Measurements from ENCODE around the gene ZSWIM3.

Gene ZSWIM3

GRCh38 chr20:45909817-45910669, 52.6 kb downstream of the ZSWIM3 start:
- TF ChIP-seq, protein P1, sequence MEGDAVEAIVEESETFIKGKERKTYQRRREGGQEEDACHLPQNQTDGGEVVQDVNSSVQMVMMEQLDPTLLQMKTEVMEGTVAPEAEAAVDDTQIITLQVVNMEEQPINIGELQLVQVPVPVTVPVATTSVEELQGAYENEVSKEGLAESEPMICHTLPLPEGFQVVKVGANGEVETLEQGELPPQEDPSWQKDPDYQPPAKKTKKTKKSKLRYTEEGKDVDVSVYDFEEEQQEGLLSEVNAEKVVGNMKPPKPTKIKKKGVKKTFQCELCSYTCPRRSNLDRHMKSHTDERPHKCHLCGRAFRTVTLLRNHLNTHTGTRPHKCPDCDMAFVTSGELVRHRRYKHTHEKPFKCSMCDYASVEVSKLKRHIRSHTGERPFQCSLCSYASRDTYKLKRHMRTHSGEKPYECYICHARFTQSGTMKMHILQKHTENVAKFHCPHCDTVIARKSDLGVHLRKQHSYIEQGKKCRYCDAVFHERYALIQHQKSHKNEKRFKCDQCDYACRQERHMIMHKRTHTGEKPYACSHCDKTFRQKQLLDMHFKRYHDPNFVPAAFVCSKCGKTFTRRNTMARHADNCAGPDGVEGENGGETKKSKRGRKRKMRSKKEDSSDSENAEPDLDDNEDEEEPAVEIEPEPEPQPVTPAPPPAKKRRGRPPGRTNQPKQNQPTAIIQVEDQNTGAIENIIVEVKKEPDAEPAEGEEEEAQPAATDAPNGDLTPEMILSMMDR (IDR thresholded peaks at IDR 0.05; ENCODE audit: low read depth, low read length), result no peak
- no peak for DNase-seq (ENCODE audit: extremely low read depth, low read depth)

GRCh38 chr20:45910670-45911485, 53.5 kb downstream of the ZSWIM3 start:
- TF ChIP-seq, protein P1 (IDR thresholded peaks at IDR 0.05; ENCODE audit: low read depth, low read length), result no peak
- DNase-seq (ENCODE audit: extremely low read depth, low read depth), result peak; percentile 99

DNA sequence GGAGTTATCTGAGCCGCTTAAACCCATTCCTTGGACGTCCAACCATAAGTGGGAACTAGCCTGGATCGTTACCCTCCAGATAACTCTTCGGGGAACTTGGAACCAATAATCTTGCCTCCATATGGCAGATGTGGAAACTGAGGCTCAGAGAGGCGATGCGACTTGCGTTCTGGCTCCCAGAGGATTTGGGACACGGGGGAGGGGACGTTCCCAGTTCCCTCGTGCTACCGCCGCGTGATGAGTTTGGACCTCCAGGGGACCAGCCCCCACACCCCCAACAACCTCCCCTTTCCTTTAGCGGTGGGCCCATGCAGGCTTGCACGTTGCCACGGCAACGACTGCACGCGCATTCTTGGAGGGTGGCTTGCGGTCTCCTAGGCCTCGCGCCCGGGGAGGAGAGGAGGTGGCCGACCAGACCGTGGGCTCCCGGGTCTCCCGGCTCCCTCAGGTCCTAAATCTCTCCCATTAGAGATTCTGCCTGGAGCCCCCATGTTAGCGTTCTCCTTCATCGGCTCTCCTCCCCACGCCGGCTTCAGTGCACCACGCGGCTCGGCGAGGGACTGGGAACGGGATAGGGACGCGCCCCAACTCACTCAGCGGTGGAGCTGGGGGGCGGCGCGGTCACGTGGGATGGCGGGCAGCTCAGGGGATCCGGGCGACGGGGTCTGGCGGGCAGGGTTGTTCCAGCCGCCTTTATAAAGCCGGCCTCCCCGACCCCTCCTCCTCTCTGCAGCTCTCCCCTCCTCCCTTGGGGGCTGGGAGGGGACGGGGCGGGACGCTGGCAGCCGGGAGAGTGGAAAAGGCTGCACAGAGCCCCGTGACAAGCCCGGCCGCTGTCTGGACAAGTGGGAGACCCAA, 54.3 kb downstream of the ZSWIM3 start, which contains the start of gene PLTP:
TSS of gene PLTP (minus strand) at position 670 of the 858 bp plus-strand sequence. CDS start 703 bp downstream, outside the sequence.
- TF ChIP-seq, protein P1 (IDR thresholded peaks at IDR 0.05; ENCODE audit: low read depth, low read length), result no peak
- DNase-seq (ENCODE audit: extremely low read depth, low read depth), result no peak

GRCh38 chr20:45912344-45912682, 54.9 kb downstream of the ZSWIM3 start:
- TF ChIP-seq, protein P1 (IDR thresholded peaks at IDR 0.05; ENCODE audit: low read depth, low read length), result no peak
- DNase-seq (ENCODE audit: extremely low read depth, low read depth), result no peak

GRCh38 chr20:45913116-45913515, 55.7 kb downstream of the ZSWIM3 start:
- TF ChIP-seq, protein P1 (IDR thresholded peaks at IDR 0.05; ENCODE audit: low read depth, low read length), result no peak
- no peak for DNase-seq (ENCODE audit: extremely low read depth, low read depth)

DNA sequence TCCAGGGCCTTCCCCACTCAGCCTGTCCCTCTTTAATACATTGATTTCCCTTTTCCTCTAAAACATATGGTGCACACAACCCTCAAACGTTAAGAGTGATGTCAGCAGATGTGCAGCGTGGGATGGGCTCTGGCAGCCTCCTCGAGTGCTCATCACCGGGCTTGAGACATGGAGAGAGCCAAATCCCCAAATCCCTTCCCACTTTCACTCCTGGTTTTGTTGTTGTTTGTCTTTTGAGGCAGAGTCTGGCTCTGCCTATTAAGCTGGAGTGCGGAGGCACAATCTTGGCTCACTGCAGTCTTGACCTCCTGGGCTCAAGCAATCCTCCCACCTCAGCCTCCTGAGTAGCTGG, 60.4 kb downstream of the ZSWIM3 start:
- TF ChIP-seq, protein P1 (IDR thresholded peaks at IDR 0.05; ENCODE audit: low read depth, low read length), result no peak
- no peak for DNase-seq (ENCODE audit: extremely low read depth, low read depth)
